ENCODE results near the gene MAMLD1. TPM values are rescaled to one million over a fixed set of nuclear protein-coding genes. Genes with fewer than 3 reads are reported as not detected.

MAMLD1 gene
- total and polyA plus RNA-seq, 12 donors = 1.2 to 4.2 (median 2.3) TPM

- Histone ChIP-seq H3K27ac (no peak overlapping the region), H3K9me3 (peaks cover 0 to 36% (median 0%) of the 10 kb centered on the region in 11 donors), H3K27me3 (no peaks in the 10 kb centered on the region), H3K36me3 (no peaks in the 10 kb centered on the region), H3K4me3 (no peak overlapping the region), H3K4me1 (no peaks in the 10 kb centered on the region)
- peak in 1 of 9 donors; percentile 14 for TF ChIP-seq CTCF (IDR thresholded peaks at IDR 0.05)
- ATAC-seq (no peak), DNase-seq (no peak)
- intact Hi-C loops (cut with DNase I) = no loop called here
- 77 to 81% methylated on average over 8 of the region's 8 CpGs for WGBS, 2 donors
Measured at GRCh38 chrX:150536455-150537116, 173.5 kb downstream of the MAMLD1 start.

GRCh38 chrX:150537851-150538250 is 174.7 kb downstream of the MAMLD1 start:
- intact Hi-C loops (cut with DNase I) = no loop called here
- 30 to 58% methylated on average over 6 of the region's 6 CpGs for WGBS, 2 donors
- no peak for DNase-seq

GRCh38 chrX:150540965-150541364 is 177.8 kb downstream of the MAMLD1 start:
- Histone ChIP-seq H3K27me3 (peaks cover 0 to 4% (median 0%) of the 10 kb centered on the region in 7 donors), H3K9me3 (peaks cover 0 to 23% (median 0%) of the 10 kb centered on the region in 11 donors), H3K36me3 (no peaks in the 10 kb centered on the region), H3K4me3 (no peak overlapping the region), H3K27ac (no peak overlapping the region), H3K4me1 (peaks cover 0 to 20% (median 0%) of the 10 kb centered on the region in 9 donors)
- DNase-seq (no peak), ATAC-seq (no peak)
- 76 to 87% methylated on average over 6 of the region's 6 CpGs for WGBS, 2 donors
- TF ChIP-seq CTCF (IDR thresholded peaks at IDR 0.05) = no peak
- intact Hi-C loops (cut with DNase I) = no loop called here

More at GRCh38 chrX:150537851-150538250, 174.7 kb downstream of the MAMLD1 start:
- no peak overlapping the region for H3K27ac ChIP-seq
- ATAC-seq = no peak
- H3K27me3 ChIP-seq = no peaks in the 10 kb centered on the region
- peaks cover 0 to 36% (median 0%) of the 10 kb centered on the region in 11 donors for H3K9me3 ChIP-seq
- H3K36me3 ChIP-seq = no peaks in the 10 kb centered on the region
- TF ChIP-seq CTCF (IDR thresholded peaks at IDR 0.05) = no peak
- peaks cover 0 to under 1% (median 0%) of the 10 kb centered on the region in 9 donors for H3K4me1 ChIP-seq
- no peak overlapping the region for H3K4me3 ChIP-seq

- DNase-seq (no peak), ATAC-seq (no peak)
- Histone ChIP-seq H3K9me3 (peaks cover 0 to 4% (median 0%) of the 10 kb centered on the region in 11 donors), H3K27me3 (peaks cover 0 to 4% (median 0%) of the 10 kb centered on the region in 7 donors), H3K4me1 (peaks cover 0 to 36% (median 11%) of the 10 kb centered on the region in 9 donors), H3K27ac (peak overlapping the region in 2 of 10 donors; percentile 28 to 55), H3K4me3 (no peak overlapping the region), H3K36me3 (no peaks in the 10 kb centered on the region)
- TF ChIP-seq CTCF (IDR thresholded peaks at IDR 0.05) = no peak
- intact Hi-C loops (cut with DNase I) = no loop called here
- 95 to 97% methylated on average over 4 of the region's 4 CpGs for WGBS, 2 donors
Measured at GRCh38 chrX:150542846-150543229, 179.7 kb downstream of the MAMLD1 start.

All from heart right ventricle (tissue), 16 donors.